Suprapubic skin (tissue), 4 donors: Measurements from ENCODE around the gene PROSER2. TPM values are rescaled to one million over a fixed set of nuclear protein-coding genes. Genes with fewer than 3 reads are reported as not detected.

ENCODE experiments used
- DNase-seq, 2 donors: peaks; one replicate each; pipeline ENCODE4 v3.0.0-alpha.2; 2019; ENCODE audit warnings: low spot score in 2 of 2
- H3K27ac ChIP-seq: fragments of 200-600 bp; sonication (generic); one replicate; pipeline ENCODE4 v1.5.1; 2019
- H3K27me3 ChIP-seq: fragments of 200-600 bp; sonication (generic); one replicate; pipeline ENCODE4 v1.5.1; 2019
- H3K36me3 ChIP-seq: fragments of 200-600 bp; sonication (generic); one replicate; pipeline ENCODE4 v1.5.1; 2019
- H3K4me1 ChIP-seq: fragments of 200-600 bp; sonication (generic); one replicate; pipeline ENCODE4 v1.5.1; 2019
- H3K4me3 ChIP-seq: fragments of 200-600 bp; sonication (generic); one replicate; pipeline ENCODE4 v1.5.1; 2019; ENCODE audit warnings: mild to moderate bottlenecking
- H3K9me3 ChIP-seq: fragments of 200-600 bp; sonication (generic); one replicate; pipeline ENCODE4 v1.5.1; 2019
- EP300 ChIP-seq: sonication (generic); formaldehyde crosslinking; IDR thresholded peaks from one replicate; pipeline ENCODE4 v1.6.1; 2017; ENCODE audit warnings: antibody characterized with exemption
- POLR2A ChIP-seq, 2 donors: fragments of 450-650 bp; IDR thresholded peaks; one replicate each; pipeline ENCODE4 v1.6.1; 2017; ENCODE audit warnings: antibody characterized with exemption in 2 of 2, mild to moderate bottlenecking in 2 of 2, moderate library complexity in 2 of 2
- POLR2AphosphoS5 ChIP-seq, 3 donors: sonication (generic); formaldehyde crosslinking; IDR thresholded peaks; one replicate each; pipeline ENCODE4 v1.6.1; 2017; ENCODE audit warnings: antibody characterized with exemption in 3 of 3
- WGBS: methylation state at CpG from one replicate; pipeline ENCODE4 v1.1.5; 2018; 5-methylcytosine and 5-hydroxymethylcytosine counted together
- total RNA-seq, 4 donors: library from RNA; depleted of rRNA; stranded (reverse); fragments of >200 nt; gene quantifications; one replicate each; pipeline ENCODE4 v1.1.0, GENCODE V29; 2016
- TF ChIP-seq, protein P1 (sequence below), 2 donors: fragments of 200-600 bp in 1 of 2; fragments of 450-650 bp in 1 of 2; sonication (generic) in 1 of 2; IDR thresholded peaks; one replicate each; pipeline ENCODE4 v1.5.1; 2016 to 2019; ENCODE audit warnings: antibody characterized with exemption in 2 of 2, mild to moderate bottlenecking in 1 of 2, moderate library complexity in 1 of 2

PROSER2 gene
- total RNA-seq, 4 donors from 2014 or later, result 5.6 to 8.5 (median 6.3) TPM

GRCh38 chr10:11877591-11877905, 54.4 kb downstream of the PROSER2 start:
- H3K4me1 ChIP-seq, result peaks cover 46% of the 10 kb centered on the region
- H3K27ac ChIP-seq, result no peak overlapping the region
- TF ChIP-seq, protein P1, sequence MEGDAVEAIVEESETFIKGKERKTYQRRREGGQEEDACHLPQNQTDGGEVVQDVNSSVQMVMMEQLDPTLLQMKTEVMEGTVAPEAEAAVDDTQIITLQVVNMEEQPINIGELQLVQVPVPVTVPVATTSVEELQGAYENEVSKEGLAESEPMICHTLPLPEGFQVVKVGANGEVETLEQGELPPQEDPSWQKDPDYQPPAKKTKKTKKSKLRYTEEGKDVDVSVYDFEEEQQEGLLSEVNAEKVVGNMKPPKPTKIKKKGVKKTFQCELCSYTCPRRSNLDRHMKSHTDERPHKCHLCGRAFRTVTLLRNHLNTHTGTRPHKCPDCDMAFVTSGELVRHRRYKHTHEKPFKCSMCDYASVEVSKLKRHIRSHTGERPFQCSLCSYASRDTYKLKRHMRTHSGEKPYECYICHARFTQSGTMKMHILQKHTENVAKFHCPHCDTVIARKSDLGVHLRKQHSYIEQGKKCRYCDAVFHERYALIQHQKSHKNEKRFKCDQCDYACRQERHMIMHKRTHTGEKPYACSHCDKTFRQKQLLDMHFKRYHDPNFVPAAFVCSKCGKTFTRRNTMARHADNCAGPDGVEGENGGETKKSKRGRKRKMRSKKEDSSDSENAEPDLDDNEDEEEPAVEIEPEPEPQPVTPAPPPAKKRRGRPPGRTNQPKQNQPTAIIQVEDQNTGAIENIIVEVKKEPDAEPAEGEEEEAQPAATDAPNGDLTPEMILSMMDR (IDR thresholded peaks at IDR 0.05), result no peak
- TF ChIP-seq POLR2AphosphoS5 (IDR thresholded peaks at IDR 0.05), result no peak
- TF ChIP-seq EP300, result no peak
- TF ChIP-seq POLR2A (IDR thresholded peaks at IDR 0.05), result no peak
- H3K4me3 ChIP-seq, result no peak overlapping the region
- DNase-seq, result no peak
- H3K9me3 ChIP-seq, result no peaks in the 10 kb centered on the region
- 56% methylated on average over 10 of the region's 13 CpGs for WGBS
- H3K36me3 ChIP-seq, result no peaks in the 10 kb centered on the region
- H3K27me3 ChIP-seq, result no peaks in the 10 kb centered on the region

- no peaks in the 10 kb centered on the region for H3K36me3 ChIP-seq
- H3K4me1 ChIP-seq, result peaks cover 46% of the 10 kb centered on the region
- H3K27me3 ChIP-seq, result no peaks in the 10 kb centered on the region
- whole genome bisulfite sequencing, result 93% methylated on average over 9 of the region's 12 CpGs
- TF ChIP-seq, protein P1 (IDR thresholded peaks at IDR 0.05), result no peak
- TF ChIP-seq POLR2AphosphoS5 (IDR thresholded peaks at IDR 0.05) (no peak), POLR2A (IDR thresholded peaks at IDR 0.05) (no peak), EP300 (no peak)
- H3K9me3 ChIP-seq, result no peaks in the 10 kb centered on the region
- H3K27ac ChIP-seq, result no peak overlapping the region
- no peak for DNase-seq
- no peak overlapping the region for H3K4me3 ChIP-seq
These were observed 55.6 kb downstream of the PROSER2 start for GRCh38 chr10:11878776-11879175.

- no peaks in the 10 kb centered on the region for H3K9me3 ChIP-seq
- no peak for DNase-seq
- no peak overlapping the region for H3K27ac ChIP-seq
- WGBS, result 81% methylated on average over 14 of the region's 15 CpGs
- H3K4me3 ChIP-seq, result no peak overlapping the region
- peaks cover 42% of the 10 kb centered on the region for H3K4me1 ChIP-seq
- no peaks in the 10 kb centered on the region for H3K27me3 ChIP-seq
- no peak for TF ChIP-seq EP300
- no peak for TF ChIP-seq POLR2AphosphoS5 (IDR thresholded peaks at IDR 0.05)
- TF ChIP-seq POLR2A (IDR thresholded peaks at IDR 0.05), result no peak
- TF ChIP-seq, protein P1 (IDR thresholded peaks at IDR 0.05), result no peak
- H3K36me3 ChIP-seq, result no peaks in the 10 kb centered on the region
These were observed 56.4 kb downstream of the PROSER2 start for GRCh38 chr10:11879387-11880094.

DNA sequence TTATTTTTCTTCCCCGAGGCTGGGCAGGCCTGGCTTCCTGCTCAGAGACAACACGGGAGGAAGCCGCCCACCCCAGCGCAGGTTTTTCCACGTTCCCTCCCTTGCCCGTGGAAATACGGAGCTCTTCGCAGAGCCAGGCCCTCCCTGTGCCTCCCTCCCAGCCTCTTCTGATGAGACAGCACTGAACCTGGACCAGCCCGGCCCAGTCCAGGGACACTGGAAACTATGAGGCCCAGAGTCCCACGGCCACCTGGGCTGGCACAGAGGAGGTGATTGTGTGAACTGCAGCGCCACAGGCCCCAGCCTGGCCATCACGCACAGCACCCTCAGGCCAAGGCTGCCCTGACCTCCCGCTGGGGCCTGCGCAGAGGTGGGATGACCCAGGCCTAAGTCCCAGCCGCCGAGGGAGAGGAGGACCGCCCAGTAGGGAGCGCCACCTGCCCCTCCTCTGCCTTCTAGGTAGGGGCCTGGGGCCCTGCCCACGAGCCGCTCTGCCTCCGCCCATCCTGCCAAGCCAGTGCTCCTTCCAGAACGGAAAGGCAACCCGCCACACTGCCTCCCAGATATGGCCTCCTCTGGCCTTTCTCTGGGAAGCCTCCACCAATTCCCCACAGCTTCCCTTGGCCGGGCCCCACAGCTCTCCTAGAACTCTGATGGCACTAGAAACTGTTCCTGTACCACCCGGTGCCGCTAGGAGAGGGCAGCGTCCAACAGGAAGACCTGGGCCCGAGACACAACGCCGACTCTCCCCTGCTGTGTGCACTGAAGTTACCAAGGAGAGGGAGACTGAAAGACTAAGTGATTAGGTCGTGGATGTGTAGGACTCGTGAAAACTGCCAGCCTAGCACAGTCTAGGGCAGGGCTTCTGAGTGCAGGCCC, 57.2 kb downstream of the PROSER2 start:
- Histone ChIP-seq H3K4me1 (peaks cover 33% of the 10 kb centered on the region), H3K9me3 (no peaks in the 10 kb centered on the region), H3K36me3 (no peaks in the 10 kb centered on the region), H3K27me3 (no peaks in the 10 kb centered on the region), H3K4me3 (no peak overlapping the region), H3K27ac (no peak overlapping the region)
- TF ChIP-seq POLR2AphosphoS5 (IDR thresholded peaks at IDR 0.05) (no peak), EP300 (no peak), POLR2A (IDR thresholded peaks at IDR 0.05) (no peak)
- TF ChIP-seq, protein P1 (IDR thresholded peaks at IDR 0.05), result no peak
- DNase-seq, result no peak
- 59% methylated on average over 23 of the region's 32 CpGs for WGBS

- Histone ChIP-seq H3K9me3 (no peaks in the 10 kb centered on the region), H3K27me3 (no peaks in the 10 kb centered on the region), H3K27ac (no peak overlapping the region), H3K4me1 (peaks cover 27% of the 10 kb centered on the region), H3K4me3 (no peak overlapping the region), H3K36me3 (no peaks in the 10 kb centered on the region)
- DNase-seq, result no peak
- WGBS, result 80% methylated on average over 6 of the region's 11 CpGs
- TF ChIP-seq POLR2AphosphoS5 (IDR thresholded peaks at IDR 0.05) (no peak), EP300 (no peak), POLR2A (IDR thresholded peaks at IDR 0.05) (no peak)
- TF ChIP-seq, protein P1 (IDR thresholded peaks at IDR 0.05), result no peak
These were observed 57.9 kb downstream of the PROSER2 start for GRCh38 chr10:11881030-11881476.
